Natural killer cell (primary cell): ENCODE data around the gene BRD4. TPM values are rescaled to one million over a fixed set of nuclear protein-coding genes. Genes with fewer than 3 reads are reported as not detected.

Experiments used
- ATAC-seq, 3 donors: fragments of 150-1000 bp in 2 of 3; fragments of 200-7000 bp in 1 of 3; cut with Tn5 transposase; 1 replicate in 1 of 3; 2 replicates in 2 of 3; pipeline ENCODE4 v1.10.0; 2021; ENCODE audit warnings: mild to moderate bottlenecking in 2 of 3, moderate library complexity in 2 of 3
- DNase-seq, 2 donors: peaks; one replicate each; pipeline versions ENCODE4 v3.0.0 to v3.0.0-alpha.2; 2013 to 2021; ENCODE audit warnings: mixed read lengths in 1 of 2
- H3K27ac ChIP-seq: one replicate; pipeline ENCODE4 v1.5.1; 2013; ENCODE audit warnings: mild to moderate bottlenecking, low read length
- H3K27me3 ChIP-seq: one replicate; pipeline ENCODE4 v1.6.1; 2013; ENCODE audit warnings: low read length; ENCODE audit not compliant: control insufficient read depth, insufficient read depth
- H3K36me3 ChIP-seq: one replicate; pipeline ENCODE4 v1.6.1; 2013; ENCODE audit warnings: low read length; ENCODE audit not compliant: control insufficient read depth, insufficient read depth
- H3K4me1 ChIP-seq: one replicate; pipeline ENCODE4 v1.6.1; 2013; ENCODE audit warnings: low read length; ENCODE audit not compliant: control insufficient read depth, insufficient read depth
- H3K4me3 ChIP-seq: one replicate; pipeline ENCODE4 v1.5.1; 2013; ENCODE audit warnings: low read length
- H3K9me3 ChIP-seq: one replicate; pipeline ENCODE4 v1.6.1; 2013; ENCODE audit warnings: low read length; ENCODE audit not compliant: control insufficient read depth, insufficient read depth
- H3K27ac Mint-ChIP-seq, 2 donors: one replicate each; pipeline ENCODE4 v1.8.0; 2022; ENCODE audit warnings: mild to moderate bottlenecking in 2 of 2, mixed read lengths in 2 of 2, moderate library complexity in 1 of 2
- H3K27me3 Mint-ChIP-seq, 2 donors: one replicate each; pipeline ENCODE4 v1.8.0; 2022; ENCODE audit warnings: low read depth in 2 of 2, mixed read lengths in 2 of 2
- H3K36me3 Mint-ChIP-seq: one replicate; pipeline ENCODE4 v1.8.0; 2022; ENCODE audit warnings: mixed read lengths
- H3K4me1 Mint-ChIP-seq, 2 donors: one replicate each; pipeline ENCODE4 v1.8.0; 2022; ENCODE audit warnings: mixed read lengths in 2 of 2
- H3K4me3 Mint-ChIP-seq: one replicate; pipeline ENCODE4 v1.8.0; 2022; ENCODE audit warnings: mild to moderate bottlenecking, moderate library complexity, mixed read lengths
- H3K9me3 Mint-ChIP-seq, 2 donors: one replicate each; pipeline ENCODE4 v1.8.0; 2022; ENCODE audit warnings: mixed read lengths in 2 of 2
- WGBS: methylation state at CpG from one replicate; pipeline ENCODE4 v1.1.7; 2013; ENCODE audit warnings: missing lambda C conversion rate; ENCODE audit not compliant: insufficient coverage; 5-methylcytosine and 5-hydroxymethylcytosine counted together
- intact Hi-C: fragments of 100-400 bp; cut with micrococcal nuclease; formaldehyde crosslinking; loops from one replicate; pipeline ENCODE4 v1.14.2; 2022
- total RNA-seq, 4 donors: library from RNA; stranded (reverse); fragments of 120-200 nt in 1 of 4; gene quantifications; one replicate each; pipeline versions ENCODE4 v1.2.3 to v1.2.4, GENCODE V29; 2013 to 2022
- TF ChIP-seq, protein P1 (sequence below): fragments of 200-600 bp; IDR thresholded peaks from one replicate; pipeline ENCODE4 v1.8.0; 2022; ENCODE audit warnings: antibody characterized with exemption

Gene BRD4
- total RNA-seq, 3 donors from 2014 or later (not counting 1 experiment from before 2014, with no cell fraction given) = 91.9 to 116 (median 98.3) TPM

DNA sequence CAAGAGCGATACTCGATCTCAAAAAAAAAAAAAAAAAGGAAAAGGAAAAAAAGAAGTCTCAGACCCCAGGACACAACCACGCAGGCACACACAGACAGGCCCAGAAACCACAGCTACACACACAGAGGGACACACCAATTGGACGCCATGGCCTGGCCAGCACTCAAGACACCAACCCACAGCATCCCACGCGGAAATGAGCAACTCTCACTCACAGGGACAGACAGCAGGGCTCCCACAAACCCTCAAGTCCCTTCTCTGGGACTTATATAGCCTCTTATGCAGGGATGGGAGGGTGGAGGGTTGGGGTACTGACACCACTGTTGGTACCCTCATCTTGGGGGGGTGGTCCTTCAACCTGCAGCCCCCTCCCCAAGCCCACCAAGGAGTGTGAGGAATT, 137.4 kb downstream of the BRD4 start:
- Mint-ChIP-seq H3K27ac (no peak overlapping the region), H3K27me3 (peaks cover 37 to 45% of the 10 kb centered on the region in 2 donors), H3K9me3 (no peaks in the 10 kb centered on the region), H3K4me3 (peak overlapping the region; percentile 55), H3K36me3 (no peaks in the 10 kb centered on the region), H3K4me1 (peaks cover 10 to 11% of the 10 kb centered on the region in 2 donors)
- Histone ChIP-seq H3K27me3 (peaks cover 14% of the 10 kb centered on the region), H3K4me3 (no peak overlapping the region), H3K4me1 (peaks cover 4% of the 10 kb centered on the region), H3K27ac (no peak overlapping the region), H3K9me3 (no peaks in the 10 kb centered on the region), H3K36me3 (no peaks in the 10 kb centered on the region)
- TF ChIP-seq, protein P1, sequence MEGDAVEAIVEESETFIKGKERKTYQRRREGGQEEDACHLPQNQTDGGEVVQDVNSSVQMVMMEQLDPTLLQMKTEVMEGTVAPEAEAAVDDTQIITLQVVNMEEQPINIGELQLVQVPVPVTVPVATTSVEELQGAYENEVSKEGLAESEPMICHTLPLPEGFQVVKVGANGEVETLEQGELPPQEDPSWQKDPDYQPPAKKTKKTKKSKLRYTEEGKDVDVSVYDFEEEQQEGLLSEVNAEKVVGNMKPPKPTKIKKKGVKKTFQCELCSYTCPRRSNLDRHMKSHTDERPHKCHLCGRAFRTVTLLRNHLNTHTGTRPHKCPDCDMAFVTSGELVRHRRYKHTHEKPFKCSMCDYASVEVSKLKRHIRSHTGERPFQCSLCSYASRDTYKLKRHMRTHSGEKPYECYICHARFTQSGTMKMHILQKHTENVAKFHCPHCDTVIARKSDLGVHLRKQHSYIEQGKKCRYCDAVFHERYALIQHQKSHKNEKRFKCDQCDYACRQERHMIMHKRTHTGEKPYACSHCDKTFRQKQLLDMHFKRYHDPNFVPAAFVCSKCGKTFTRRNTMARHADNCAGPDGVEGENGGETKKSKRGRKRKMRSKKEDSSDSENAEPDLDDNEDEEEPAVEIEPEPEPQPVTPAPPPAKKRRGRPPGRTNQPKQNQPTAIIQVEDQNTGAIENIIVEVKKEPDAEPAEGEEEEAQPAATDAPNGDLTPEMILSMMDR = no peak
- intact Hi-C loops = no loop called here
- WGBS = 61% methylated on average over 6 of the region's 6 CpGs
- no peak for DNase-seq
- ATAC-seq = peak in 2 of 3 donors; percentile 30 to 35

DNA sequence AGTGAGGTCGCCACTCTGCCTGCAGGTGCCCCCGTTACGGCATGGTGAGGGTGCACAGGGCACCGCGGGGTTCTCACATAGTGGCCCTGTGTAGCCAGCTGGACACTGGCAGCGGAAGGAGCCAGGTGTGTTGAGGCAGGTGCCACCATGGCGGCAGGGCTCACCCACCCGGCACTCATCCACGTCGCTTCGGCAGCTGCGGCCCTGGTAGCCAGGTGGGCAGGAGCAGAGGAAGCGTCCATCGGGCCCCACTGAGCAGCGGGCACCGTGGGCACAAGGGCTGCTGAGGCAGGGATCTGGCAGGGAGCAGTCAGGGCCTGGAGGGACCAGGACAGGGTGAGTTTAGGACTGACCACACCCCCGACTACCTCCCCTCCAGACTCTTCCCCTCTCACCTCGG, 140.4 kb downstream of the BRD4 start:
- Histone ChIP-seq H3K4me1 (peaks cover 4% of the 10 kb centered on the region), H3K27ac (no peak overlapping the region), H3K36me3 (no peaks in the 10 kb centered on the region), H3K27me3 (peaks cover 12% of the 10 kb centered on the region), H3K9me3 (no peaks in the 10 kb centered on the region), H3K4me3 (no peak overlapping the region)
- H3K4me1 Mint-ChIP-seq = peaks cover 5 to 6% of the 10 kb centered on the region in 2 donors
- WGBS = 92% methylated on average over 18 of the region's 18 CpGs
- peaks cover 17 to 24% of the 10 kb centered on the region in 2 donors for H3K27me3 Mint-ChIP-seq
- ATAC-seq (no peak), DNase-seq (no peak)
- H3K36me3 Mint-ChIP-seq = no peaks in the 10 kb centered on the region
- TF ChIP-seq, protein P1 = no peak
- intact Hi-C loops = no loop called here
- H3K4me3 Mint-ChIP-seq = no peak overlapping the region
- no peak overlapping the region for H3K27ac Mint-ChIP-seq
- no peaks in the 10 kb centered on the region for H3K9me3 Mint-ChIP-seq

DNA sequence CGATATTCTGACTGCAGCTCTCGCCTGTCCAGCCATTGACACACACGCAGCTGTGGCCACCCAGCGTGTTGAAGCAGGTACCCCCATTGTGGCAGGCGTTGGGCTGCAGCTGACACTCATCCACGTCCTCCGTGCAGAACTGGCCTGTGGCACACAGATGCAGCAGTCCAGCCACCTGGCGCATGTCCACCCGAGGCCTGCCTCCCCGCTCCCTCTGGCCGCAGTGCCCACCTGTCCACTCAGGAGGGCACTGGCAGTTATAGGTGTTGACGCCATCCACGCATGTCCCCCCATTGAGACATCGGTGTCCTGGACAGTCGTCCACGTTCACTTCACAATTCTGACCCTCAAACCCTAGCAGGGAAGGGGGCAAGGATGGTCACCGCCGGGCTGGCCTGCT, 140.8 kb downstream of the BRD4 start:
- peaks cover 12% of the 10 kb centered on the region for H3K27me3 ChIP-seq
- Mint-ChIP-seq H3K36me3 (no peaks in the 10 kb centered on the region), H3K4me1 (peaks cover 5 to 6% of the 10 kb centered on the region in 2 donors), H3K4me3 (no peak overlapping the region), H3K9me3 (no peaks in the 10 kb centered on the region), H3K27ac (no peak overlapping the region), H3K27me3 (peaks cover 15 to 20% of the 10 kb centered on the region in 2 donors)
- TF ChIP-seq, protein P1 = no peak
- H3K36me3 ChIP-seq = no peaks in the 10 kb centered on the region
- no peak overlapping the region for H3K4me3 ChIP-seq
- ATAC-seq = no peak
- no peaks in the 10 kb centered on the region for H3K9me3 ChIP-seq
- DNase-seq = no peak
- 92% methylated on average over 18 of the region's 18 CpGs for WGBS
- intact Hi-C loops = no loop called here
- H3K4me1 ChIP-seq = peaks cover 4% of the 10 kb centered on the region
- H3K27ac ChIP-seq = no peak overlapping the region

DNA sequence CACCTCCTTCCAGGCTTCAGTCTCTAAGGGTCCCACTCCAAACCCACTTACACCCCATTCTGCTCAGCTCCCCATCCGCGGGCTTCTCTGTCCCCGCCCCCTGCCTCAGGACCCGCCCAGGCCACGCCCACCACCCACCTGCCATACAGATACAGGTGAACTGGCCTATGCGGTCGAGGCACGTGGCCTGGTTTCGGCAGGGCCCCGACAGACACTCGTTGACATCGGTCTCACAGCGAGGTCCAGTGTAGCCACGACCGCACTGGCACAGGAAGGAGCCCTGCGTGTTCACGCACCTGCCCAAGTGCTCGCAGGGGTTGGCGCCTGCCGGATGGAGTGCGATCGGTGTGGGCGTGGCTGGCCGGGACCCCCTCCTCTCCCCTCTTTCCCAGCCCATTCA, 143.5 kb downstream of the BRD4 start:
- 88% methylated on average over 24 of the region's 24 CpGs for WGBS
- no peaks in the 10 kb centered on the region for H3K4me1 Mint-ChIP-seq

More for the DNA sequence above, 143.5 kb downstream of the BRD4 start:
- Histone ChIP-seq H3K9me3 (no peaks in the 10 kb centered on the region), H3K4me3 (no peak overlapping the region), H3K4me1 (no peaks in the 10 kb centered on the region), H3K27me3 (no peaks in the 10 kb centered on the region), H3K36me3 (no peaks in the 10 kb centered on the region), H3K27ac (no peak overlapping the region)
- Mint-ChIP-seq H3K27me3 (peaks cover 2% of the 10 kb centered on the region in 2 donors), H3K9me3 (no peaks in the 10 kb centered on the region), H3K4me3 (no peak overlapping the region), H3K27ac (no peak overlapping the region), H3K36me3 (no peaks in the 10 kb centered on the region)
- intact Hi-C loops = no loop called here
- no peak for DNase-seq
- TF ChIP-seq, protein P1 = no peak
- no peak for ATAC-seq
